ENCODE measurements around the gene SDC3. TPM values are rescaled to one million over a fixed set of nuclear protein-coding genes. Genes with fewer than 3 reads are reported as not detected.

The SDC3 gene
- total RNA-seq, 1 donor from 2014 or later: 51.9 TPM

DNA sequence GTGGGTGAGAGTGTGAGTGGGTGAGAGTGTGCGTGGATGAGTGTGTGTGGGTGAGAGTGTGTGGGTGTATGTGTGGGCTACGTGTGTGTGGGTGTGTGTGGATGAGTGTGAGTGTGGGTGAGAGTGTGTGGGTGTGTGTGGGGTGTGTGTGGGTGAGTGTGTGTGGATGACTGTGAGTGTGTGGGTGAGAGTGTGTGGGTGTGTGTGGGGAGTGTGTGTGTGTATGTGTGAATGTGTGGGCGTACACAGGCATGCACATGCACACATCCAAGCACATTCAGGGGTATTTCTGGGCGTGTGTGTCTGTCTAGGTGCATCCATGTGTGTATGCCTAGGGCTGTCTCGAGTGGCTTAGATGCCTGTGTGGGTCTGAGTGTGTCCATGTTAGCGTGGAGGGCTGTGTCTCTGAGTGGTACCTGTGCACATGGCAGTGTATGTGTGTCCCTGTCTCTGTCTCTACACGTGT lies 14.0 kb downstream of the SDC3 start:
- Histone ChIP-seq H3K4me3 (no peak overlapping the region), H3K9me3 (no peaks in the 10 kb centered on the region), H3K36me3 (no peaks in the 10 kb centered on the region), H3K27me3 (no peaks in the 10 kb centered on the region), H3K4me1 (peaks cover 3 to 31% of the 10 kb centered on the region in 2 donors), H3K27ac (no peak overlapping the region)
- TF ChIP-seq, protein P1, sequence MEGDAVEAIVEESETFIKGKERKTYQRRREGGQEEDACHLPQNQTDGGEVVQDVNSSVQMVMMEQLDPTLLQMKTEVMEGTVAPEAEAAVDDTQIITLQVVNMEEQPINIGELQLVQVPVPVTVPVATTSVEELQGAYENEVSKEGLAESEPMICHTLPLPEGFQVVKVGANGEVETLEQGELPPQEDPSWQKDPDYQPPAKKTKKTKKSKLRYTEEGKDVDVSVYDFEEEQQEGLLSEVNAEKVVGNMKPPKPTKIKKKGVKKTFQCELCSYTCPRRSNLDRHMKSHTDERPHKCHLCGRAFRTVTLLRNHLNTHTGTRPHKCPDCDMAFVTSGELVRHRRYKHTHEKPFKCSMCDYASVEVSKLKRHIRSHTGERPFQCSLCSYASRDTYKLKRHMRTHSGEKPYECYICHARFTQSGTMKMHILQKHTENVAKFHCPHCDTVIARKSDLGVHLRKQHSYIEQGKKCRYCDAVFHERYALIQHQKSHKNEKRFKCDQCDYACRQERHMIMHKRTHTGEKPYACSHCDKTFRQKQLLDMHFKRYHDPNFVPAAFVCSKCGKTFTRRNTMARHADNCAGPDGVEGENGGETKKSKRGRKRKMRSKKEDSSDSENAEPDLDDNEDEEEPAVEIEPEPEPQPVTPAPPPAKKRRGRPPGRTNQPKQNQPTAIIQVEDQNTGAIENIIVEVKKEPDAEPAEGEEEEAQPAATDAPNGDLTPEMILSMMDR (IDR thresholded peaks at IDR 0.05): no peak
- DNase-seq (ENCODE audit: low spot score in 2 of 2): no peak
- intact Hi-C loops (cut with DNase I): no loop called here

DNA sequence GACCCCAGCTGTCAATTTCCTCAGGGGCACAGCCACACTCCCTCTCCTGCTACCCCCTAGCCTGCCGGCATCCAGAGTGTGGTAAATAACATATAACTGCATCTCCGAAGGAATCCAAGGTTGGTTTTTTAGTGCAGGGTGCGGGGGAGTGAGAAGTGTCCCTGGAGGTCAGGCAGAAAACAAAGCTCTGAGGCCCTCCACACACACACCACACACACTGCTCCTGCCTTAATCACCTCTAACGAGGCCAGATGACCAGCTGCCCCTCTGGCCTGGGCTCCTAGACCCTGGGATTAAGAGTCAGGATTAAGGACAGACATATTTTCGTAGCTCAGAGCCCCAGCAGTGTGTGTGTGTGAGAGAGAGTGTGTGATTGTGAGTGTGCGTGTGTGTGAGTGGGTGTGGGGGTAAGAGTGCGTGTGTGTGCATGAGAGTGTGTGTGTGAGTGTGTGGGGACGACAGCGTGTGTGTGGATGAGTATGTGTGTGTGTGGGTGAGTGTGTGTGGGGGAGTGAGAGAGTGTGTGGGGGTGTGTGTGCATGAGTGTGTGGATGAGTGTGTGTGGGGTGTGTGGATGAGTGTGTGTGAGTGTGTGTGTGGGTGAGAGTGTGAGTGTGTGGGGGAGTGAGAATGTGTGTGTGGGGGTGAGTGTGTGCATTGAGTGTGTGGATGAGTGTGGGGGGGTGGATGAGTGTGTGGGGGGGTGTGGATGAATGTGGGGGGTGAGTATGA lies 14.6 kb downstream of the SDC3 start:
- no peaks in the 10 kb centered on the region for H3K36me3 ChIP-seq
- no peaks in the 10 kb centered on the region for H3K27me3 ChIP-seq
- TF ChIP-seq, protein P1 (IDR thresholded peaks at IDR 0.05): no peak
- no peak overlapping the region for H3K4me3 ChIP-seq
- peaks cover 5 to 35% of the 10 kb centered on the region in 2 donors for H3K4me1 ChIP-seq
- intact Hi-C loops (cut with DNase I): no loop called here
- H3K9me3 ChIP-seq: no peaks in the 10 kb centered on the region
- DNase-seq (ENCODE audit: low spot score in 2 of 2): no peak
- no peak overlapping the region for H3K27ac ChIP-seq

GRCh38 chr1:30892671-30893073 lies 15.9 kb downstream of the SDC3 start:
- Histone ChIP-seq H3K27ac (peak overlapping the region; percentile 14 to 93), H3K4me3 (no peak overlapping the region), H3K27me3 (no peaks in the 10 kb centered on the region), H3K36me3 (no peaks in the 10 kb centered on the region), H3K4me1 (peaks cover 15 to 48% of the 10 kb centered on the region in 2 donors), H3K9me3 (no peaks in the 10 kb centered on the region)
- TF ChIP-seq, protein P1 (IDR thresholded peaks at IDR 0.05): no peak
- no peak for DNase-seq (ENCODE audit: low spot score in 2 of 2)
- intact Hi-C loops (cut with DNase I): no loop called here

GRCh38 chr1:30891227-30891552 lies 17.4 kb downstream of the SDC3 start:
- H3K27ac ChIP-seq: peak overlapping the region; percentile 30 to 93
- intact Hi-C loops (cut with DNase I): no loop called here
- no peak for DNase-seq (ENCODE audit: low spot score in 2 of 2)
- TF ChIP-seq, protein P1 (IDR thresholded peaks at IDR 0.05): no peak
- H3K36me3 ChIP-seq: no peaks in the 10 kb centered on the region
- no peak overlapping the region for H3K4me3 ChIP-seq
- no peaks in the 10 kb centered on the region for H3K27me3 ChIP-seq
- peaks cover 15 to 57% of the 10 kb centered on the region in 2 donors for H3K4me1 ChIP-seq
- no peaks in the 10 kb centered on the region for H3K9me3 ChIP-seq

DNA sequence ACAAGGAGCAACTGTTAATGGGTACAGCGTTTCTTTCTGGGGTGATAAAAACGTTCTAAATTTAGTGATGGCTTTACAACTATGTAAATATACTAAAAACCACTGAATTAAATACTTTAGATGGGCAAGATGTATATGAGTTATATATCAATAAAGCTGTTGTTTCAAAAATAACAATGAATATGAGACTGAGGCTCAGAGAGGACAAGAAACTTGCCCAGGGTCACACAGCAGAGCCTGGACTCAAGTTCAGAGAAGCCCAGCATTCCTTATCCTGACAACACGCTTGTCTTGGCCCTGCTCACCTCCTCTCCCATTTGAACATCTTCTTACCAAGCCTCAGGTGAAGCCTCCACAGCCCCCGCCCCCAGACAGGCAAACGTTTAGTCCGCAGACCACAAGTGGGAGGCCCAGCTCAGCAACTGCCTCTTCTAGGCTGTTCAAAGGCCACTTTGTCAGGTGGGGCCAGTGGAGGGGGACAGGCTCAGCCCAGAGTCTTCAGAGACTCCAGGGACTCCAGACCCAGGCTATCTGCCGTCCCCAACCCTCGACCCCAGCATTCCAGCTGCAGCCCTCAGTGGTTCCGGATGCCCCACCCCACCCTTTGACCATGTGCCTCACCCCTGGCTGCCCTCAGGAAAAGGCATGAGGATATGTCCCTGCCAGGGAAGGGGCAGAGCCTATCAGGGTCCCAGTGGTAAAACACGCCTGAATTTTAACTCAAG lies 17.9 kb downstream of the SDC3 start:
- Histone ChIP-seq H3K9me3 (no peaks in the 10 kb centered on the region), H3K27me3 (no peaks in the 10 kb centered on the region), H3K27ac (peak overlapping the region; percentile 30 to 93), H3K4me1 (peaks cover 12 to 56% of the 10 kb centered on the region in 2 donors), H3K4me3 (no peak overlapping the region), H3K36me3 (no peaks in the 10 kb centered on the region)
- DNase-seq (ENCODE audit: low spot score in 2 of 2): no peak
- TF ChIP-seq, protein P1 (IDR thresholded peaks at IDR 0.05): no peak
- intact Hi-C loops (cut with DNase I): no loop called here

Measured in ascending aorta (tissue), 2 donors.